ENCODE data around the gene HSPB1.
"Not testable (repeated sequence)": the region's sequence is repeated elsewhere in the genome, so short reads cannot be mapped to it uniquely, and the experiment has no call there.

HSPB1 gene

GRCh38 chr7:76292213-76292573 is 10.3 kb upstream of the HSPB1 start:
- Histone ChIP-seq H3K4ac (ENCODE audit: low read depth, low read length) (peak overlapping the region; percentile 31), H2AK5ac (ENCODE audit: low read length) (no peak overlapping the region), H3K79me1 (ENCODE audit: low read length) (peaks cover 34% of the 10 kb centered on the region), H4K91ac (ENCODE audit: low read depth, low read length) (peak overlapping the region; percentile 91), H4K12ac (ENCODE audit: low read depth, low read length) (peak overlapping the region; percentile 19), H3K36me3 (ENCODE audit: control insufficient read depth in 1 of 2, insufficient read depth in 2 of 2, low read length in 2 of 2) (no peaks in the 10 kb centered on the region), H3K23ac (ENCODE audit: low read length) (no peak overlapping the region), H3K18ac (ENCODE audit: low read length) (peak overlapping the region; percentile 58), H3K14ac (ENCODE audit: low read length) (peak overlapping the region; percentile 70), H3K27ac (ENCODE audit: low read depth, low read length) (peak overlapping the region; percentile 95), H3K4me3 (ENCODE audit: low read depth, low read length) (no peak overlapping the region), H3K4me1 (ENCODE audit: control insufficient read depth in 1 of 2, insufficient read depth in 2 of 2, low read length in 2 of 2) (peaks cover 34 to 46% of the 10 kb centered on the region in 2 experiments), H2BK5ac (ENCODE audit: low read depth, low read length, poor library complexity) (peak overlapping the region; percentile 93), H3K79me2 (ENCODE audit: control insufficient read depth, insufficient read depth, low read length, poor library complexity) (peaks cover 5% of the 10 kb centered on the region), H2BK12ac (ENCODE audit: low read length) (peak overlapping the region; percentile 83), H3K9me3 (ENCODE audit: insufficient read depth, low read depth, low read length) (no peaks in the 10 kb centered on the region), H3K9ac (ENCODE audit: low read length) (no peak overlapping the region), H3K4me2 (ENCODE audit: low read length) (peak overlapping the region; percentile 72), H2BK120ac (ENCODE audit: insufficient read depth, low read length, poor library complexity) (peak overlapping the region; percentile 96), H2AFZ (ENCODE audit: insufficient read depth, low read length, poor library complexity) (peak overlapping the region; percentile 40), H4K8ac (ENCODE audit: low read depth, low read length) (peak overlapping the region; percentile 86), H3K27me3 (ENCODE audit: insufficient read depth, low read length) (no peaks in the 10 kb centered on the region)
- WGBS (ENCODE audit: extremely low coverage, insufficient coverage, insufficient read length): no CpG with 5 or more reads among the region's 5 CpGs
- DNase-seq: peak; percentile 48 to 63

- not testable (repeated sequence) for H3K36me3 ChIP-seq (ENCODE audit: control insufficient read depth in 1 of 2, insufficient read depth in 2 of 2, low read length in 2 of 2); H2AFZ ChIP-seq (ENCODE audit: insufficient read depth, low read length, poor library complexity); H3K9me3 ChIP-seq (ENCODE audit: insufficient read depth, low read depth, low read length); H3K4me3 ChIP-seq (ENCODE audit: low read depth, low read length); H3K9ac ChIP-seq (ENCODE audit: low read length); H3K4me2 ChIP-seq (ENCODE audit: low read length); H3K27me3 ChIP-seq (ENCODE audit: insufficient read depth, low read length); H3K79me2 ChIP-seq (ENCODE audit: control insufficient read depth, insufficient read depth, low read length, poor library complexity); H3K23ac ChIP-seq (ENCODE audit: low read length); DNase-seq; H4K12ac ChIP-seq (ENCODE audit: low read depth, low read length)
- Histone ChIP-seq H2BK5ac (ENCODE audit: low read depth, low read length, poor library complexity) (peak overlapping the region; percentile 89), H3K27ac (ENCODE audit: low read depth, low read length) (peak overlapping the region; percentile 77), H3K4ac (ENCODE audit: low read depth, low read length) (peak overlapping the region; percentile 78), H3K79me1 (ENCODE audit: low read length) (peaks cover 34% of the 10 kb centered on the region), H4K91ac (ENCODE audit: low read depth, low read length) (peak overlapping the region; percentile 95), H4K8ac (ENCODE audit: low read depth, low read length) (peak overlapping the region; percentile 76), H2BK120ac (ENCODE audit: insufficient read depth, low read length, poor library complexity) (peak overlapping the region; percentile 94), H3K18ac (ENCODE audit: low read length) (peak overlapping the region; percentile 61), H2AK5ac (ENCODE audit: low read length) (peak overlapping the region; percentile 15), H3K4me1 (ENCODE audit: control insufficient read depth in 1 of 2, insufficient read depth in 2 of 2, low read length in 2 of 2) (peaks cover 40 to 53% of the 10 kb centered on the region in 2 experiments), H3K14ac (ENCODE audit: low read length) (peak overlapping the region; percentile 84), H2BK12ac (ENCODE audit: low read length) (peak overlapping the region; percentile 98)
- WGBS (ENCODE audit: extremely low coverage, insufficient coverage, insufficient read length): no CpG with 5 or more reads among the region's 5 CpGs
These were observed 9.6 kb upstream of the HSPB1 start for GRCh38 chr7:76292911-76293310.

DNA sequence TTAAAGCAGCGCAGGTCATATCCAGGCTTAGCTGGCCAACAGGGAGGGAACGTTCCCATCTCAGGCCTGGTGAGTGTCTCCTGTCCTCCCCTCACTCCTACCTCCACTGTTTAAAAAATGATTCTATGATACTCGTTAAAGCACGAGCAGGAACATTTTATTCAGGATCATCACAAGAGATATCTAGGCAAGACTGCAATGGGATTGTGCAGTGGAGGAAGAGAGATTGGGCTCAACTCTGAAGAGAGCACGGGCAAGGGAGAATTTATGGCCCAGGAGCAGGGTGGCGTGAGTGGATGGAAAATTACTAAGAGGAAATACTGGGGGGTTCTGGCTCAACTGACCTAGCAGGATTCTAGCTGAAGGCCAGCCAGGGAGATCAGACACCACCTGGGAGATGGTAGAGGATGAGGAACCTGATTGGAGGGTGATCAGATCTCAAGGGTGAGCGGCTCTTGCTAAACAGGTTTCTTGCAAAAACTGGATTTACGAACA is 9.0 kb upstream of the HSPB1 start:
- H3K4me3 ChIP-seq (ENCODE audit: low read depth, low read length): no peak overlapping the region
- peak overlapping the region; percentile 94 for H2BK120ac ChIP-seq (ENCODE audit: insufficient read depth, low read length, poor library complexity)
- no peaks in the 10 kb centered on the region for H3K36me3 ChIP-seq (ENCODE audit: control insufficient read depth in 1 of 2, insufficient read depth in 2 of 2, low read length in 2 of 2)
- WGBS (ENCODE audit: extremely low coverage, insufficient coverage, insufficient read length): no CpG with 5 or more reads among the region's 8 CpGs
- H3K27ac ChIP-seq (ENCODE audit: low read depth, low read length): peak overlapping the region; percentile 77
- peak overlapping the region; percentile 1 for H3K4me2 ChIP-seq (ENCODE audit: low read length)
- no peaks in the 10 kb centered on the region for H3K27me3 ChIP-seq (ENCODE audit: insufficient read depth, low read length)
- peaks cover 40 to 53% of the 10 kb centered on the region in 2 experiments for H3K4me1 ChIP-seq (ENCODE audit: control insufficient read depth in 1 of 2, insufficient read depth in 2 of 2, low read length in 2 of 2)
- peak overlapping the region; percentile 84 for H3K14ac ChIP-seq (ENCODE audit: low read length)
- H4K12ac ChIP-seq (ENCODE audit: low read depth, low read length): peak overlapping the region; percentile 46
- H3K4ac ChIP-seq (ENCODE audit: low read depth, low read length): peak overlapping the region; percentile 78
- peak overlapping the region; percentile 89 for H2BK5ac ChIP-seq (ENCODE audit: low read depth, low read length, poor library complexity)
- H3K79me2 ChIP-seq (ENCODE audit: control insufficient read depth, insufficient read depth, low read length, poor library complexity): peaks cover 5% of the 10 kb centered on the region
- peak overlapping the region; percentile 98 for H2BK12ac ChIP-seq (ENCODE audit: low read length)
- H3K79me1 ChIP-seq (ENCODE audit: low read length): peaks cover 34% of the 10 kb centered on the region
- peak overlapping the region; percentile 95 for H4K91ac ChIP-seq (ENCODE audit: low read depth, low read length)
- peak overlapping the region; percentile 62 for H3K18ac ChIP-seq (ENCODE audit: low read length)
- H2AK5ac ChIP-seq (ENCODE audit: low read length): peak overlapping the region; percentile 15
- H3K9me3 ChIP-seq (ENCODE audit: insufficient read depth, low read depth, low read length): no peaks in the 10 kb centered on the region
- no peak overlapping the region for H3K9ac ChIP-seq (ENCODE audit: low read length)
- H3K23ac ChIP-seq (ENCODE audit: low read length): no peak overlapping the region
- peak overlapping the region; percentile 76 for H4K8ac ChIP-seq (ENCODE audit: low read depth, low read length)
- no peak overlapping the region for H2AFZ ChIP-seq (ENCODE audit: insufficient read depth, low read length, poor library complexity)
- DNase-seq: peak; percentile 85 to 86

DNA sequence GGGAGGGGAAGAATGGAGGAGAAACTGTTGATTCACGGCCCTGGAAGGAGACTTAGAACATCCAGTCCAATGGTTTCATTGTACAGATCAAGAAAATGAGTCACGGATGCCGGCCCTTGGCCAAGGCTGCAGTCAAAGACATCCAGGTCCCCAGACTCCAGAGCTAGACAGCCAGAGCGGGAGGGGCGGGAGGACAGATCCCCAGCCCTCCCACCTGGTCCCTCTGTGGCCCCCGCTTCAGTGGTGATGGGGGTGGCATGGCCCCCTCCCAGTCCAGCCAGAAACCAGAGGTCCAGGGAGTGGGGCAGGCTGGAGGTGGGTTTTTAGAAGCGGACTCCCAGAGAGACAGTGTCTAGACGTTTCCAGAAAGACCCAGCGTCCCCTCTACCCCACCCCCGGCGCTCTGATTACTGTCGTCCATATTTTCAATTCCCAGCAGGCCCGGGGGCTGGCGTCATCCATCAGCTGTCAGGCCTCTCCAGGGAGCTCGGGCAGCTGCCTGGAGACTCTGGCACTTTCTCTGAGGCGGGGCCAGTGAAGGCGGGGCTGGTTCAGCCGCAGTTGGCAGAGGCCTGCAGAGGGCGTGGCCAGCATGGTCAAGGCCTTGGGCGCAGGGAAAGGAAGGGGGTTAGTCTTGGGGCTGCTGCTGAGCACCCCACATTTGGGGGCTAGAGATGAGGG is 8.0 kb upstream of the HSPB1 start:
- peak; percentile 98 to 99 for DNase-seq
- peak overlapping the region; percentile 64 for H2AK5ac ChIP-seq (ENCODE audit: low read length)
- no CpG with 5 or more reads among the region's 20 CpGs for WGBS (ENCODE audit: extremely low coverage, insufficient coverage, insufficient read length)
- H3K79me2 ChIP-seq (ENCODE audit: control insufficient read depth, insufficient read depth, low read length, poor library complexity): peaks cover 5% of the 10 kb centered on the region
- no peak overlapping the region for H3K4me3 ChIP-seq (ENCODE audit: low read depth, low read length)
- H3K4me2 ChIP-seq (ENCODE audit: low read length): peak overlapping the region; percentile 34
- no peak overlapping the region for H4K12ac ChIP-seq (ENCODE audit: low read depth, low read length)
- H4K8ac ChIP-seq (ENCODE audit: low read depth, low read length): peak overlapping the region; percentile 64
- peaks cover 40 to 50% of the 10 kb centered on the region in 2 experiments for H3K4me1 ChIP-seq (ENCODE audit: control insufficient read depth in 1 of 2, insufficient read depth in 2 of 2, low read length in 2 of 2)
- peak overlapping the region; percentile 71 for H3K4ac ChIP-seq (ENCODE audit: low read depth, low read length)
- H3K27me3 ChIP-seq (ENCODE audit: insufficient read depth, low read length): no peaks in the 10 kb centered on the region
- no peaks in the 10 kb centered on the region for H3K36me3 ChIP-seq (ENCODE audit: control insufficient read depth in 1 of 2, insufficient read depth in 2 of 2, low read length in 2 of 2)
- peak overlapping the region; percentile 97 for H4K91ac ChIP-seq (ENCODE audit: low read depth, low read length)
- H3K23ac ChIP-seq (ENCODE audit: low read length): no peak overlapping the region
- no peak overlapping the region for H3K9ac ChIP-seq (ENCODE audit: low read length)
- peak overlapping the region; percentile 68 for H2BK5ac ChIP-seq (ENCODE audit: low read depth, low read length, poor library complexity)
- H3K9me3 ChIP-seq (ENCODE audit: insufficient read depth, low read depth, low read length): no peaks in the 10 kb centered on the region
- peak overlapping the region; percentile 39 for H3K18ac ChIP-seq (ENCODE audit: low read length)
- H2BK120ac ChIP-seq (ENCODE audit: insufficient read depth, low read length, poor library complexity): peak overlapping the region; percentile 66
- peak overlapping the region; percentile 70 for H3K14ac ChIP-seq (ENCODE audit: low read length)
- H2BK12ac ChIP-seq (ENCODE audit: low read length): peak overlapping the region; percentile 83
- H3K79me1 ChIP-seq (ENCODE audit: low read length): peaks cover 40% of the 10 kb centered on the region
- H3K27ac ChIP-seq (ENCODE audit: low read depth, low read length): peak overlapping the region; percentile 77
- peak overlapping the region; percentile 69 for H2AFZ ChIP-seq (ENCODE audit: insufficient read depth, low read length, poor library complexity)

Data from trophoblast cell (in vitro differentiated cells and primary cell).